Measurements from ENCODE around the gene PPP1R3C.

DNA sequence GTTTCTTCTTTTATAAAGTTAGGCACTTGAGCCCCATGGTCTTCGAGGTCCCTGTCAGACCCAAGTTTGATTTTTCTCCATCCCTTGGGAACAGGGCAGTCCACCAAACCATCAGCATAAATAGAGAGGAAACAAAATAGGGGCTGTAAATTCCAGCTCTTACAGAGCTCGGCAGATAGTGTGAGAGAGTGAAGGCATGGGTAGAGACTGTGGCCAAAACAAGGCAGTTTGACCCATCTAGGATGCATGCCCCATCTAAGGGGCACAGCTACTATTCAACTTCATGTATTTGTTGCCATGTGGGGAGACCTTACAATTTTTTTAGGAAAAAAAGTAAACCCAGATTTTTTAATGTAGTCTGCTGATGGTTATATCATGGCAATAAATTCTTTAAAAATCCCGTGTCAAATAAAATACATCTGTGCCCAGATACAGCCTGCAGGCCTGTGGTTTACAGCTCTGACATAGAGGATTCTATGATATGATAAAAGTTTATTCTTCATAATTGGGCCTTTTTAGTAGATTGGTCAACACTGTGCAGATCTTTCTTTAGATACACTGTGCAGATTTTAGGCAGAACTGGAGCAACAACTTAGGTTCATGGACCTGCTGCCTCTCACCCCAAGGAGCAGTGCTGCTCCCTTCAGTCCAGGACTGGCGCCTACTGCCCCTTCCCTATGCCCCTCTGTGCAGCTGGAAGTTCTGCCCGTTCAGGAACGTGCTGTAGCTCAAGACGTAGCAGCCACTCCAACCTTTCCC lies 5.3 kb downstream of the PPP1R3C start:
- TF ChIP-seq POLR2A (IDR thresholded peaks at IDR 0.05; ENCODE audit: low read depth, low read length) (no peak), POLR2AphosphoS5 (IDR thresholded peaks at IDR 0.05; ENCODE audit: low read depth, low read length) (no peak)
